Central memory CD8-positive, alpha-beta T cell (primary cell): ENCODE results near the gene IL34.

ENCODE experiments used
- ATAC-seq: fragments of 150-1000 bp; cut with Tn5 transposase; replicated peaks from 2 replicates; pipeline ENCODE4 v1.10.0; 2022; ENCODE audit warnings: mild to moderate bottlenecking, moderate FRiP score, moderate number of reproducible peaks; ENCODE audit not compliant: poor library complexity, severe bottlenecking; ENCODE audit errors: extremely low read depth
- DNase-seq, 2 donors: peaks; one replicate each; pipeline ENCODE4 v3.0.0; 2021; ENCODE audit warnings: low spot score in 2 of 2
- H3K27ac Mint-ChIP-seq: one replicate; pipeline ENCODE4 v1.8.0; 2022; ENCODE audit warnings: low read depth, mild to moderate bottlenecking, moderate library complexity, mixed read lengths
- H3K27me3 Mint-ChIP-seq: one replicate; pipeline ENCODE4 v1.8.0; 2022; ENCODE audit warnings: mixed read lengths
- H3K36me3 Mint-ChIP-seq: one replicate; pipeline ENCODE4 v1.8.0; 2022; ENCODE audit warnings: mild to moderate bottlenecking, moderate library complexity, mixed read lengths; ENCODE audit not compliant: insufficient read depth
- H3K4me1 Mint-ChIP-seq: one replicate; pipeline ENCODE4 v1.8.0; 2022; ENCODE audit warnings: mixed read lengths
- H3K4me3 Mint-ChIP-seq: one replicate; pipeline ENCODE4 v1.8.0; 2022; ENCODE audit warnings: mild to moderate bottlenecking, moderate library complexity, mixed read lengths
- H3K9me3 Mint-ChIP-seq: one replicate; pipeline ENCODE4 v1.8.0; 2022; ENCODE audit warnings: mixed read lengths

Gene IL34

GRCh38 chr16:70653809-70654771 lies 7.7 kb downstream of the IL34 start:
- ATAC-seq (no peak), DNase-seq (peak; percentile 75 to 80)
- H3K27me3 Mint-ChIP-seq: no peaks in the 10 kb centered on the region
- no peaks in the 10 kb centered on the region for H3K9me3 Mint-ChIP-seq
- peaks cover 2% of the 10 kb centered on the region for H3K36me3 Mint-ChIP-seq
- no peak overlapping the region for H3K27ac Mint-ChIP-seq
- no peak overlapping the region for H3K4me3 Mint-ChIP-seq
- peaks cover 6% of the 10 kb centered on the region for H3K4me1 Mint-ChIP-seq

DNA sequence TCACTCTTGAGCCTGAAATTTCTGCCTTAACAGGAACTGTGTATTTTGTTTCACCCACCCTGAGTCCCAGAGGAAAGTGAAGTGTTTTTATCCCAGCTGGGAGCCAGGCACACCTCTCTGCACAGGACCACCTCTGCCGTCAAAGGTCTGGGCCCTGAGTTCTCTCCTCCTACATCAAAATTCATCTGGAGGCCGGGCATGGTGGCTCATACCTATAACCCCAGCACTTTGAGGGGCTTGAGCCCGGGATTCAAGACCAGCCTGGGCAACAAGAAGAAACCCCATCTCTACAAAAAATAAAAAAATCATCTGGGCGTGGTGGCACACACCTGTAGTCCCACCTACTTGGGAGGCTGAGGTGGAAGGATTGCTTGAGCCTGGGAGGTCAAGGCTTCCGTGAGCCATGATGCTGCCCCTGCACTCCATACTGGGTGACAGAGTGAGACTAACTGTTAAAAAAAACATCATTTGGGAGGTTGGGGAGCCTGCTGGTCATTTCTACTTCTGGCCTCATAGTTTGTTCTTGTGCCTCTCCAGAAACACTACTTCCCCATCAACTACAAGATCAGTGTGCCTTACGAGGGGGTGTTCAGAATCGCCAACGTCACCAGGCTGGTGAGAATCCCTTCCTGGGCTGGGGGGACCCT lies 9.8 kb downstream of the IL34 start:
- no peak for ATAC-seq
- Mint-ChIP-seq H3K4me1 (peaks cover 6% of the 10 kb centered on the region), H3K4me3 (no peak overlapping the region), H3K36me3 (peaks cover 2% of the 10 kb centered on the region), H3K27ac (no peak overlapping the region), H3K27me3 (no peaks in the 10 kb centered on the region), H3K9me3 (no peaks in the 10 kb centered on the region)
- DNase-seq: no peak

GRCh38 chr16:70656712-70657263 lies 10.4 kb downstream of the IL34 start:
- H3K27ac Mint-ChIP-seq: no peak overlapping the region
- H3K4me3 Mint-ChIP-seq: no peak overlapping the region
- peaks cover 6% of the 10 kb centered on the region for H3K4me1 Mint-ChIP-seq
- ATAC-seq: no peak
- peaks cover 1% of the 10 kb centered on the region for H3K36me3 Mint-ChIP-seq
- no peaks in the 10 kb centered on the region for H3K9me3 Mint-ChIP-seq
- no peaks in the 10 kb centered on the region for H3K27me3 Mint-ChIP-seq
- DNase-seq: no peak

DNA sequence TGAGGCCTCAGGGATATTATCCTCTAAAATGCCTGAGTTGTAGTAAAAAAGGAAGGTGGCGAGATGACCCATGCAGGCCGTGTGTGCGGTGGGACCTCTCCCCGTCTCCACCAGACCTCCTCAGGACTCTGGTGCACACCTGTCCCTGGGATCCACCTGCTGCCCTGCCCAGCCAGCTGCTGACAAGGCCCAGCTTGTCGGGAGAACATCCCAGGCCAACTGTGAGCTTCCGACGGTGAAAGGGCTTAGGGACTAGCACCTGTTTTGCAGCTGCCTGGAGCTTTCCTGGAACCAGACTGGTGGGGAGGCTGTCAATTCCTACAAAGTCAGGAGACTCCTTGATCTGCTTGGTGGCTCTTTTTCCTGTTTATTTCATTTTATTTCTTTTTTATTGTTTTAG lies 11.6 kb downstream of the IL34 start:
- H3K27ac Mint-ChIP-seq: no peak overlapping the region
- ATAC-seq (no peak), DNase-seq (no peak)
- no peaks in the 10 kb centered on the region for H3K9me3 Mint-ChIP-seq
- peaks cover 5% of the 10 kb centered on the region for H3K36me3 Mint-ChIP-seq
- H3K27me3 Mint-ChIP-seq: no peaks in the 10 kb centered on the region
- peaks cover 6% of the 10 kb centered on the region for H3K4me1 Mint-ChIP-seq
- no peak overlapping the region for H3K4me3 Mint-ChIP-seq

DNA sequence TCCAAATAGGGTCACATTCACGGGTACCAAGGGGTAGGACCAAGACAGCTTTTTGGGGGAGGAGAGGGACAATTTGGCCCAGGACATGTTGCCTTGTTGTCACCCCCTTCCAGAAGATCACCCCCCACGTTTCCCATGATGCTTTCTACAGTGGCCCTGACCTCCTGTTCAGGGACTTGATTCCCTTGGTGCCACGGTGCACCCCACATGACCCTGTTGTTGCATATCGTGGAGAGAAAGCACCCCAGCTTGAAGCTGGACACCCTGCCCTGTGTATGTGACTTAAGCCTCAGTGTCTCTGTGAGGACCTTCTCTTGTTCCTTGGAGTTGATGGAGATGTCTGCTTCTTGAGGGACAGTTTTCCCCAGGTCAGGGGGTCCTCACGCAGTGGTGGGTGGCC lies 12.6 kb downstream of the IL34 start:
- no peak overlapping the region for H3K4me3 Mint-ChIP-seq
- H3K4me1 Mint-ChIP-seq: peaks cover 2% of the 10 kb centered on the region
- DNase-seq: no peak
- H3K9me3 Mint-ChIP-seq: no peaks in the 10 kb centered on the region
- ATAC-seq: no peak
- no peak overlapping the region for H3K27ac Mint-ChIP-seq
- no peaks in the 10 kb centered on the region for H3K27me3 Mint-ChIP-seq
- peaks cover 5% of the 10 kb centered on the region for H3K36me3 Mint-ChIP-seq

DNA sequence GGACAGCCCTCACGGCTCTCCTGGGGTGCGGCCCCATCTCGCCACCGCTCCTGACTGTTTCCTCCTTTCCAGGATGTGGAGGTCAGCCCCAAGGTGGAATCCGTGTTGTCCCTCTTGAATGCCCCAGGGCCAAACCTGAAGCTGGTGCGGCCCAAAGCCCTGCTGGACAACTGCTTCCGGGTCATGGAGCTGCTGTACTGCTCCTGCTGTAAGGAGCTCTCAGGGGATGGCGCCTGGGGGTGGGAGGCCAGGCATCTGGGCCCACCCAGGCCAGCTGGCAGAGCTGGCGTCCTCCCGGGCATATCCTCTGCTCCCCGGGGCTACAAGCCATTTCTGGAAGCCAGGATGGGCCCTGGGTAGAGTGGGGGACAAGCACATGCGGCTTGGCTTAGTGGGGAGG lies 13.2 kb downstream of the IL34 start:
- Mint-ChIP-seq H3K27ac (no peak overlapping the region), H3K4me3 (no peak overlapping the region), H3K36me3 (peaks cover 5% of the 10 kb centered on the region), H3K4me1 (no peaks in the 10 kb centered on the region), H3K27me3 (no peaks in the 10 kb centered on the region), H3K9me3 (no peaks in the 10 kb centered on the region)
- ATAC-seq: no peak
- DNase-seq: no peak

DNA sequence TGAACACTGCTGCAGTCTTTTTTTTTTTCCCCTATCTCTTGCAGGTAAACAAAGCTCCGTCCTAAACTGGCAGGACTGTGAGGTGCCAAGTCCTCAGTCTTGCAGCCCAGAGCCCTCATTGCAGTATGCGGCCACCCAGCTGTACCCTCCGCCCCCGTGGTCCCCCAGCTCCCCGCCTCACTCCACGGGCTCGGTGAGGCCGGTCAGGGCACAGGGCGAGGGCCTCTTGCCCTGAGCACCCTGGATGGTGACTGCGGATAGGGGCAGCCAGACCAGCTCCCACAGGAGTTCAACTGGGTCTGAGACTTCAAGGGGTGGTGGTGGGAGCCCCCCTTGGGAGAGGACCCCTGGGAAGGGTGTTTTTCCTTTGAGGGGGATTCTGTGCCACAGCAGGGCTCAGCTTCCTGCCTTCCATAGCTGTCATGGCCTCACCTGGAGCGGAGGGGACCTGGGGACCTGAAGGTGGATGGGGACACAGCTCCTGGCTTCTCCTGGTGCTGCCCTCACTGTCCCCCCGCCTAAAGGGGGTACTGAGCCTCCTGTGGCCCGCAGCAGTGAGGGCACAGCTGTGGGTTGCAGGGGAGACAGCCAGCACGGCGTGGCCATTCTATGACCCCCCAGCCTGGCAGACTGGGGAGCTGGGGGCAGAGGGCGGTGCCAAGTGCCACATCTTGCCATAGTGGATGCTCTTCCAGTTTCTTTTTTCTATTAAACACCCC lies 13.8 kb downstream of the IL34 start:
- no peak for ATAC-seq
- Mint-ChIP-seq H3K36me3 (peaks cover 5% of the 10 kb centered on the region), H3K27me3 (no peaks in the 10 kb centered on the region), H3K4me3 (no peak overlapping the region), H3K9me3 (no peaks in the 10 kb centered on the region), H3K27ac (no peak overlapping the region), H3K4me1 (no peaks in the 10 kb centered on the region)
- DNase-seq: no peak

- H3K4me1 Mint-ChIP-seq: no peaks in the 10 kb centered on the region
- peaks cover 5% of the 10 kb centered on the region for H3K36me3 Mint-ChIP-seq
- no peak overlapping the region for H3K4me3 Mint-ChIP-seq
- no peaks in the 10 kb centered on the region for H3K9me3 Mint-ChIP-seq
- ATAC-seq (no peak), DNase-seq (no peak)
- no peak overlapping the region for H3K27ac Mint-ChIP-seq
- no peaks in the 10 kb centered on the region for H3K27me3 Mint-ChIP-seq
Measured at GRCh38 chr16:70660672-70661350, 14.5 kb downstream of the IL34 start.

DNA sequence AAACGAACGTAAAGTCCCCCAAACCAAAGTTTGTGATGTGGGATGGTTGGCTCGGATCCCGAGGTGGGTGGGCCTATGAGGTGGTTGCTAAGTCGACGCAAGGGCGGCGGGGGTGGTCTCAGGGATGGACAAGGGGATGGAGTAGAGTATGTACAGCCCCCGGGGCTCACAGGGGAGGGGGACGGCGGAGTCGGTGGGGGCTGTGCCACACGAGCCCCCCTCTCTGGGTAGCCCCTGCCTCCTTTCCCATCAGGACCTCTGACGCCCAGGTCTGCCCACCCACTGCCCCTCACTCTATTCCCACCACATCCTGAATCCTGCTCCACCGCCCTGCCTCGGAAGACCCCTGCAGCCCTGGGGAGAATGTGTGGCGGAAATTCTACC lies 15.2 kb downstream of the IL34 start:
- Mint-ChIP-seq H3K4me3 (no peak overlapping the region), H3K4me1 (no peaks in the 10 kb centered on the region), H3K27ac (no peak overlapping the region), H3K27me3 (no peaks in the 10 kb centered on the region), H3K9me3 (no peaks in the 10 kb centered on the region), H3K36me3 (peaks cover 8% of the 10 kb centered on the region)
- DNase-seq (no peak), ATAC-seq (no peak)

- Mint-ChIP-seq H3K36me3 (peaks cover 11% of the 10 kb centered on the region), H3K27ac (no peak overlapping the region), H3K4me3 (no peak overlapping the region), H3K4me1 (no peaks in the 10 kb centered on the region), H3K9me3 (no peaks in the 10 kb centered on the region), H3K27me3 (no peaks in the 10 kb centered on the region)
- DNase-seq: no peak
- no peak for ATAC-seq
Measured at GRCh38 chr16:70661918-70662641, 15.7 kb downstream of the IL34 start.

GRCh38 chr16:70662991-70663523 lies 16.7 kb downstream of the IL34 start:
- no peaks in the 10 kb centered on the region for H3K4me1 Mint-ChIP-seq
- H3K4me3 Mint-ChIP-seq: no peak overlapping the region
- no peaks in the 10 kb centered on the region for H3K9me3 Mint-ChIP-seq
- peaks cover 12% of the 10 kb centered on the region for H3K36me3 Mint-ChIP-seq
- no peak for ATAC-seq
- H3K27ac Mint-ChIP-seq: no peak overlapping the region
- no peaks in the 10 kb centered on the region for H3K27me3 Mint-ChIP-seq
- DNase-seq: no peak
